NT2/D1 (cell line): Measurements from ENCODE around the gene ICAM3.

Experiments used
- SUZ12 ChIP-seq: IDR thresholded peaks from 2 replicates; pipeline ENCODE4 v1.6.1; 2011; ENCODE audit not compliant: insufficient read length, insufficient read depth; ENCODE audit errors: extremely low read depth
- YY1 ChIP-seq: IDR thresholded peaks from 2 replicates; pipeline ENCODE4 v1.6.1; 2011; ENCODE audit not compliant: insufficient read length, insufficient read depth

DNA sequence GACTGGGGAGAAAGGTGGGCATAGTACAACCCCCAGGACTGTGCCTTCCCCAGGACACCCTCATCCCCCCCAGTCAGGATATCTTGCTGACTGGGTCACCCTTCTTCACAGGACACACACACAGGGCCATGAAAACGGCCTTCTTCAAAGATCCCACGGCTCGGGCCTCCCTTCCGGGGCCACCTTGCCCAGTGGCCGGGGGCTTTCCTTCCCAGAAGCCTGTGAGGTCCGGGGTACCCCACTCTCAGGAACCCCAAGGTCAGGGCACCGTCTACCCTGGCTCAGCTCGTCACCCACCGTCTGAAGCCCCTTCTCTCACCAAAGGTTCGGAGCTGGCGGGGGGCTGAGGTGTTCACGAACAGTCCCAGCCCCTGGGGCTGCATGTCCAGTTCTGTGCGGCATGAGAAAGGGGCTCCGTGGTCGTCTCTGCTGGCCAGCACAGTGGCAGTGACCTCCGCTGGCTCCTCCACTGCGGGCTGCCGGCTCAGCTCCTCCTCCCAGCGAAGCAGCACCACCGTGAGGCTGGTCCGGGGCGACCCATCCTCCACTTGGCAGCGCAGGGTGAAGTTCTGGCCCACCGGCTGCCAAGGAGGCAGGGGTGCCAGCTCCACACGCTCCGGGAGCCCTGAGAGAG lies 4.0 kb downstream of the ICAM3 start:
- TF ChIP-seq YY1 (no peak), SUZ12 (no peak)
